ENCODE data around the gene SHISAL2B.

DNA sequence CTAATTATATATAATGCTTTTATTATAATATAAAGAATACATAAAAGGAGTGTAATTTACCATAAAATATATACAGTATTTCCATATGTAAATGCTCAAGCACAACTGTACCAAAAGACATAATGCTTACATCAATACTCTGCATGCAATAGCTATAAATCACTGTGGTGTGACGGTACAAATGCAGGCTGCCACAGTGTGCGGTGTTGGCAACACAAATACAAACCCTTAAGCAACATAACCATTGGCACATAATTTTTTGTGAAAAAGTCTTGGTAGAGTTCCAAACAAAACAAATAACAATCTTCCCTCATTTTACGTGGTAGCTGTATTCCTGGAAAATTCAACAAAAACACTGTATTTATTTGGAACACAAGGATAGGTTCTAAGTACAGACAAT is 1.9 kb upstream of the SHISAL2B start:
- TF ChIP-seq, protein P1, sequence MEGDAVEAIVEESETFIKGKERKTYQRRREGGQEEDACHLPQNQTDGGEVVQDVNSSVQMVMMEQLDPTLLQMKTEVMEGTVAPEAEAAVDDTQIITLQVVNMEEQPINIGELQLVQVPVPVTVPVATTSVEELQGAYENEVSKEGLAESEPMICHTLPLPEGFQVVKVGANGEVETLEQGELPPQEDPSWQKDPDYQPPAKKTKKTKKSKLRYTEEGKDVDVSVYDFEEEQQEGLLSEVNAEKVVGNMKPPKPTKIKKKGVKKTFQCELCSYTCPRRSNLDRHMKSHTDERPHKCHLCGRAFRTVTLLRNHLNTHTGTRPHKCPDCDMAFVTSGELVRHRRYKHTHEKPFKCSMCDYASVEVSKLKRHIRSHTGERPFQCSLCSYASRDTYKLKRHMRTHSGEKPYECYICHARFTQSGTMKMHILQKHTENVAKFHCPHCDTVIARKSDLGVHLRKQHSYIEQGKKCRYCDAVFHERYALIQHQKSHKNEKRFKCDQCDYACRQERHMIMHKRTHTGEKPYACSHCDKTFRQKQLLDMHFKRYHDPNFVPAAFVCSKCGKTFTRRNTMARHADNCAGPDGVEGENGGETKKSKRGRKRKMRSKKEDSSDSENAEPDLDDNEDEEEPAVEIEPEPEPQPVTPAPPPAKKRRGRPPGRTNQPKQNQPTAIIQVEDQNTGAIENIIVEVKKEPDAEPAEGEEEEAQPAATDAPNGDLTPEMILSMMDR (IDR thresholded peaks at IDR 0.05), result no peak
- TF ChIP-seq EP300 (IDR thresholded peaks at IDR 0.05), result no peak
